CD4-positive, alpha-beta T cell treated with Interleukin-17A for 1 hour (primary cell): ENCODE results near the gene TMEM242.

Experiments
- DNase-seq: peaks from one replicate; pipeline ENCODE4 v3.0.0-alpha.2; 2020

The TMEM242 gene

GRCh38 chr6:157245436-157245835 is 77.9 kb downstream of the TMEM242 start:
- DNase-seq: no peak

GRCh38 chr6:157244780-157245179 is 78.5 kb downstream of the TMEM242 start:
- no peak for DNase-seq

GRCh38 chr6:157244175-157244574 is 79.1 kb downstream of the TMEM242 start:
- DNase-seq: no peak

- DNase-seq: no peak
These were observed 80.5 kb downstream of the TMEM242 start for GRCh38 chr6:157242791-157243190.

- no peak for DNase-seq
These were observed 82.4 kb downstream of the TMEM242 start for GRCh38 chr6:157240960-157241311.

GRCh38 chr6:157240059-157240959 is 83.0 kb downstream of the TMEM242 start:
- DNase-seq: no peak

- no peak for DNase-seq
These were observed 83.7 kb downstream of the TMEM242 start for GRCh38 chr6:157239671-157240058.
